CD4-positive, alpha-beta T cell treated with Interleukin-17A for 4 hours (primary cell): ENCODE results near the gene GC.
"Not testable (repeated sequence)": the region's sequence is repeated elsewhere in the genome, so short reads cannot be mapped to it uniquely, and the experiment has no call there.

Experiments used
- DNase-seq: peaks from one replicate; pipeline ENCODE4 v3.0.0-alpha.2; 2020; ENCODE audit warnings: mixed read lengths

The GC gene

GRCh38 chr4:71783972-71784371 lies at the start of gene GC:
Gene GC, minus strand, starts transcription at chr4:71784079. Its CDS starts 61 bp downstream, at chr4:71784018.
- no peak for DNase-seq

- DNase-seq = no peak
Observed at GRCh38 chr4:71833232-71833900, 49.5 kb upstream of the GC start.

- no peak for DNase-seq
Observed at GRCh38 chr4:71832049-71832448, 48.2 kb upstream of the GC start.

GRCh38 chr4:71830497-71831190 lies 46.8 kb upstream of the GC start:
- DNase-seq = no peak

- DNase-seq = no peak
Observed at GRCh38 chr4:71828470-71828869, 44.6 kb upstream of the GC start.

GRCh38 chr4:71827826-71828225 lies 43.9 kb upstream of the GC start:
- DNase-seq = no peak

- DNase-seq = no peak
Observed at GRCh38 chr4:71816676-71817303, 32.9 kb upstream of the GC start.

GRCh38 chr4:71814433-71814832 lies 30.6 kb upstream of the GC start:
- no peak for DNase-seq

- DNase-seq = not testable (repeated sequence)
Observed at GRCh38 chr4:71809805-71810204, 25.9 kb upstream of the GC start.

- DNase-seq = no peak
Observed at GRCh38 chr4:71807469-71807868, 23.6 kb upstream of the GC start.

- DNase-seq = not testable (repeated sequence)
Observed at GRCh38 chr4:71805230-71805629, 21.4 kb upstream of the GC start.

GRCh38 chr4:71804017-71804697 lies 20.3 kb upstream of the GC start:
- DNase-seq = not testable (repeated sequence)

- DNase-seq = no peak
Observed at GRCh38 chr4:71785959-71786358, 2.1 kb upstream of the GC start.

GRCh38 chr4:71784569-71785197 lies 804 bp upstream of the GC start:
- DNase-seq = no peak

GRCh38 chr4:71777891-71778290 lies 6.0 kb downstream of the GC start:
- no peak for DNase-seq

GRCh38 chr4:71775449-71775848 lies 8.4 kb downstream of the GC start:
- DNase-seq = no peak

GRCh38 chr4:71774136-71774535 lies 9.7 kb downstream of the GC start:
- no peak for DNase-seq

GRCh38 chr4:71773004-71773403 lies 10.9 kb downstream of the GC start:
- no peak for DNase-seq

- no peak for DNase-seq
Observed at GRCh38 chr4:71772592-71772991, 11.3 kb downstream of the GC start.

GRCh38 chr4:71771613-71772012 lies 12.3 kb downstream of the GC start:
- DNase-seq = no peak

- DNase-seq = no peak
Observed at GRCh38 chr4:71769434-71769833, 14.4 kb downstream of the GC start.

GRCh38 chr4:71768123-71768522 lies 15.8 kb downstream of the GC start:
- DNase-seq = no peak

GRCh38 chr4:71765821-71766383 lies 18.0 kb downstream of the GC start:
- DNase-seq = no peak
